Stimulated activated CD8-positive, alpha-beta memory T cell treated with anti-CD3 and anti-CD28 coated beads, Interleukin-15, amount 100 ng/mL, for 1 hour (primary cell): ENCODE data around the gene ADD1.

Experiments used
- DNase-seq: peaks from one replicate; pipeline ENCODE4 v3.0.0-alpha.2; 2020; ENCODE audit warnings: low read depth

The ADD1 gene

GRCh38 chr4:2859514-2859913 is 15.9 kb downstream of the ADD1 start:
- no peak for DNase-seq

GRCh38 chr4:2860391-2861348 is 17.0 kb downstream of the ADD1 start:
- no peak for DNase-seq

- DNase-seq: no peak
Observed at GRCh38 chr4:2861631-2862436, 18.2 kb downstream of the ADD1 start.

GRCh38 chr4:2862528-2862927 is 18.9 kb downstream of the ADD1 start:
- DNase-seq: no peak

GRCh38 chr4:2863649-2864048 is 20.0 kb downstream of the ADD1 start:
- DNase-seq: no peak

GRCh38 chr4:2865196-2865780 is 21.6 kb downstream of the ADD1 start:
- DNase-seq: no peak

GRCh38 chr4:2866160-2866861 is 22.7 kb downstream of the ADD1 start:
- DNase-seq: no peak

- no peak for DNase-seq
Observed at GRCh38 chr4:2866891-2867290, 23.2 kb downstream of the ADD1 start.

- DNase-seq: no peak
Observed at GRCh38 chr4:2867758-2868491, 24.3 kb downstream of the ADD1 start.

GRCh38 chr4:2868877-2869487 is 25.3 kb downstream of the ADD1 start:
- DNase-seq: no peak

- no peak for DNase-seq
Observed at GRCh38 chr4:2869659-2870058, 26.0 kb downstream of the ADD1 start.

GRCh38 chr4:2870082-2870481 is 26.4 kb downstream of the ADD1 start:
- DNase-seq: no peak

GRCh38 chr4:2871466-2871865 is 27.8 kb downstream of the ADD1 start:
- DNase-seq: no peak

GRCh38 chr4:2871911-2872310 is 28.3 kb downstream of the ADD1 start:
- no peak for DNase-seq

- DNase-seq: no peak
Observed at GRCh38 chr4:2873329-2873728, 29.7 kb downstream of the ADD1 start.

- DNase-seq: no peak
Observed at GRCh38 chr4:2874861-2875260, 31.2 kb downstream of the ADD1 start.

GRCh38 chr4:2875556-2875955 is 31.9 kb downstream of the ADD1 start:
- no peak for DNase-seq

GRCh38 chr4:2878346-2878745 is 34.7 kb downstream of the ADD1 start:
- DNase-seq: no peak

GRCh38 chr4:2879026-2879425 is 35.4 kb downstream of the ADD1 start:
- DNase-seq: no peak

- no peak for DNase-seq
Observed at GRCh38 chr4:2881431-2881830, 37.8 kb downstream of the ADD1 start.

GRCh38 chr4:2882341-2882740 is 38.7 kb downstream of the ADD1 start:
- DNase-seq: no peak
